IMR-90 (cell line): ENCODE data around the gene THSD7B. TPM values are rescaled to one million over a fixed set of nuclear protein-coding genes. Genes with fewer than 3 reads are reported as not detected.

ENCODE experiments used
- ATAC-seq: fragments of 200-7000 bp; cut with Tn5 transposase; 2 replicates; pipeline ENCODE4 v1.9.1; 2020; ENCODE audit warnings: low read depth, mild to moderate bottlenecking, moderate library complexity
- BruUV-seq: library from RNA; stranded (reverse); fragments of 400-500 nt; replicated peaks from 2 replicates; lab custom pipeline; 2021; lab: Mats Ljungman, UMichigan
- CTCF ChIA-PET: fragments of 300-600 bp; formaldehyde crosslinking; extraction: SDS; loops from one replicate; lab custom pipeline; 2021; ENCODE audit warnings: antibody characterized with exemption; lab: Yijun Ruan, JAX
- POLR2A ChIA-PET: fragments of 300-600 bp; sonication (Branson Sonifier 250); formaldehyde crosslinking; loops from one replicate; lab custom pipeline; 2022; ENCODE audit warnings: antibody characterized with exemption; ENCODE audit not compliant: unreplicated experiment; lab: Charles Lee
- DNase-seq: peaks from one replicate; pipeline ENCODE4 v3.0.0; 2013
- H2AFZ ChIP-seq: replicated peaks from 2 replicates; pipeline ENCODE3; 2013; ENCODE audit warnings: low read length, mild to moderate bottlenecking; ENCODE audit not compliant: poor library complexity
- H2AK5ac ChIP-seq: 2 replicates; pipeline ENCODE4 v1.6.1; 2013; ENCODE audit warnings: low read depth, low read length, inconsistent platforms
- H2AK9ac ChIP-seq: replicated peaks from 2 replicates; pipeline ENCODE3; 2013; ENCODE audit warnings: mild to moderate bottlenecking, low read depth, low read length, moderate library complexity; ENCODE audit not compliant: poor library complexity
- H2BK120ac ChIP-seq: 2 replicates; pipeline ENCODE4 v1.6.1; 2013; ENCODE audit warnings: low read depth, low read length, inconsistent platforms
- H2BK15ac ChIP-seq: 3 replicates; pipeline ENCODE4 v1.6.1; 2013; ENCODE audit warnings: low read depth, low read length, inconsistent platforms
- H2BK20ac ChIP-seq: 2 replicates; pipeline ENCODE4 v1.6.1; 2013; ENCODE audit warnings: low read depth, mild to moderate bottlenecking, inconsistent platforms, low read length, moderate library complexity
- H2BK5ac ChIP-seq: 2 replicates; pipeline ENCODE4 v1.6.1; 2013; ENCODE audit warnings: mild to moderate bottlenecking, low read depth, low read length, inconsistent platforms; ENCODE audit not compliant: poor library complexity, severe bottlenecking
- H3K14ac ChIP-seq: replicated peaks from 2 replicates; pipeline ENCODE4 v1.6.1; 2013; ENCODE audit warnings: low read depth, low read length, inconsistent platforms
- H3K18ac ChIP-seq: 2 replicates; pipeline ENCODE4 v1.6.1; 2013; ENCODE audit warnings: low read depth, low read length, control low read depth
- H3K23ac ChIP-seq: 2 replicates; pipeline ENCODE4 v1.6.1; 2013; ENCODE audit warnings: low read depth, low read length, inconsistent platforms
- H3K27ac ChIP-seq: 2 replicates; pipeline ENCODE4 v1.5.1; 2013; ENCODE audit warnings: mild to moderate bottlenecking, control low read depth, low read length; ENCODE audit not compliant: insufficient read depth
- H3K27me3 ChIP-seq: 2 replicates; pipeline ENCODE4 v1.6.1; 2013; ENCODE audit warnings: low read length; ENCODE audit not compliant: control insufficient read depth, insufficient read depth
- H3K36me3 ChIP-seq: 2 replicates; pipeline ENCODE4 v1.6.1; 2013; ENCODE audit warnings: low read length, mixed read lengths; ENCODE audit not compliant: control insufficient read depth, insufficient read depth
- H3K4ac ChIP-seq: 2 replicates; pipeline ENCODE4 v1.6.1; 2013; ENCODE audit warnings: low read depth, low read length, inconsistent platforms
- H3K4me1 ChIP-seq: 2 replicates; pipeline ENCODE4 v1.6.1; 2013; ENCODE audit warnings: low read length, mixed read lengths; ENCODE audit not compliant: control insufficient read depth, insufficient read depth
- H3K4me2 ChIP-seq: 2 replicates; pipeline ENCODE4 v1.6.1; 2013; ENCODE audit warnings: low read depth, mild to moderate bottlenecking, control low read depth, low read length, moderate library complexity
- H3K4me3 ChIP-seq: 2 replicates; pipeline ENCODE4 v1.5.1; 2013; ENCODE audit warnings: low read depth, mild to moderate bottlenecking, control low read depth, low read length, moderate library complexity; ENCODE audit not compliant: insufficient read depth
- H3K56ac ChIP-seq: 2 replicates; pipeline ENCODE4 v1.6.1; 2013; ENCODE audit warnings: low read length, inconsistent platforms; ENCODE audit not compliant: insufficient read depth; ENCODE audit errors: extremely low read depth
- H3K79me1 ChIP-seq, 2 experiments: 2 replicates each; pipeline ENCODE4 v1.6.1; 2013; ENCODE audit warnings: low read length in 2 of 2, inconsistent platforms in 1 of 2, low read depth in 1 of 2
- H3K9ac ChIP-seq: 2 replicates; pipeline ENCODE4 v1.6.1; 2013; ENCODE audit warnings: low read depth, low read length, control low read depth
- H3K9me1 ChIP-seq: 2 replicates; pipeline ENCODE4 v1.6.1; 2013; ENCODE audit warnings: low read length, inconsistent platforms; ENCODE audit not compliant: insufficient read depth
- H3K9me3 ChIP-seq: 2 replicates; pipeline ENCODE4 v1.6.1; 2013; ENCODE audit warnings: low read length; ENCODE audit not compliant: control insufficient read depth, insufficient read depth
- H4K20me1 ChIP-seq: 2 replicates; pipeline ENCODE4 v1.6.1; 2013; ENCODE audit warnings: low read length, inconsistent platforms; ENCODE audit not compliant: insufficient read depth
- H4K5ac ChIP-seq: 2 replicates; pipeline ENCODE4 v1.6.1; 2013; ENCODE audit warnings: mild to moderate bottlenecking, low read depth, low read length, control low read depth
- H4K8ac ChIP-seq, 2 experiments: 2 replicates each; pipeline ENCODE4 v1.6.1; 2013; ENCODE audit warnings: low read depth in 2 of 2, low read length in 2 of 2, control low read depth in 1 of 2, inconsistent platforms in 1 of 2
- H4K91ac ChIP-seq: 2 replicates; pipeline ENCODE4 v1.6.1; 2013; ENCODE audit warnings: low read depth, low read length, inconsistent platforms; ENCODE audit not compliant: insufficient read depth
- BHLHE40 ChIP-seq: fragments of 150-350 bp; IDR thresholded peaks from 2 replicates; pipeline ENCODE4 v1.6.1; 2016; ENCODE audit warnings: mild to moderate bottlenecking, low read depth, low read length
- CHD1 ChIP-seq: IDR thresholded peaks from 2 replicates; pipeline ENCODE4 v1.6.1; 2012; ENCODE audit warnings: low read depth, low read length, improper control_type of control experiment
- CTCF ChIP-seq: conservative IDR thresholded peaks from 2 replicates; pipeline ENCODE4 v1.5.1; 2012; ENCODE audit warnings: mild to moderate bottlenecking, low read depth, low read length, improper control_type of control experiment
- FOS ChIP-seq: fragments of 150-350 bp; IDR thresholded peaks from 2 replicates; pipeline ENCODE4 v1.6.1; 2016; ENCODE audit warnings: low read depth, low read length
- MAFK ChIP-seq: IDR thresholded peaks from 2 replicates; pipeline ENCODE4 v1.6.1; 2012; ENCODE audit warnings: low read depth, low read length, improper control_type of control experiment
- MAZ ChIP-seq: IDR thresholded peaks from 2 replicates; pipeline ENCODE4 v1.6.1; 2012; ENCODE audit warnings: low read depth, mild to moderate bottlenecking, low read length, improper control_type of control experiment, moderate library complexity, borderline replicate concordance
- MXI1 ChIP-seq: IDR thresholded peaks from 2 replicates; pipeline ENCODE4 v1.6.1; 2012; ENCODE audit warnings: low read depth, mild to moderate bottlenecking, low read length, moderate library complexity, borderline replicate concordance
- NFE2L2 ChIP-seq: fragments of 150-350 bp; IDR thresholded peaks from 2 replicates; pipeline ENCODE4 v1.6.1; 2016; ENCODE audit warnings: low read depth, mild to moderate bottlenecking, low read length
- POLR2A ChIP-seq: IDR thresholded peaks from 2 replicates; pipeline ENCODE4 v1.6.1; 2012; ENCODE audit warnings: mild to moderate bottlenecking, low read depth, low read length
- RAD21 ChIP-seq: IDR thresholded peaks from 2 replicates; pipeline ENCODE4 v1.6.1; 2012; ENCODE audit warnings: low read length, improper control_type of control experiment
- RCOR1 ChIP-seq: IDR thresholded peaks from 2 replicates; pipeline ENCODE4 v1.6.1; 2012; ENCODE audit warnings: mild to moderate bottlenecking, low read length, improper control_type of control experiment; ENCODE audit not compliant: insufficient replicate concordance
- RFX5 ChIP-seq: IDR thresholded peaks from 2 replicates; pipeline ENCODE4 v1.8.0; 2012; ENCODE audit warnings: low read depth, mild to moderate bottlenecking, low read length, moderate library complexity
- SMC3 ChIP-seq: fragments of 150-350 bp; IDR thresholded peaks from 2 replicates; pipeline ENCODE4 v1.6.1; 2016; ENCODE audit warnings: low read depth, mild to moderate bottlenecking, antibody characterized with exemption, low read length, moderate library complexity
- USF2 ChIP-seq: fragments of 150-350 bp; IDR thresholded peaks from 2 replicates; pipeline ENCODE4 v1.6.1; 2017; ENCODE audit warnings: mild to moderate bottlenecking, antibody characterized with exemption, low read length, low read depth
- WGBS, 2 experiments: methylation state at CpG; one replicate each; pipeline versions ENCODE4 v1.1.5 to v1.1.7; 2013; ENCODE audit warnings: missing lambda C conversion rate in 2 of 2; ENCODE audit not compliant: insufficient read length in 1 of 2; ENCODE audit errors: extremely low coverage in 2 of 2; 5-methylcytosine and 5-hydroxymethylcytosine counted together
- dilution Hi-C: fragments of 300-500 bp; cut with HindIII; formaldehyde crosslinking; loops from one replicate; pipeline ENCODE4 v1.14.3; 2018; ENCODE audit warnings: low sequenced_read_pairs; ENCODE audit not compliant: unreplicated experiment
- in situ Hi-C: fragments of 300-500 bp; cut with MboI; formaldehyde crosslinking; loops from 3 replicates; pipeline ENCODE4 v1.14.3; 2019; ENCODE audit warnings: low sequenced_read_pairs, inconsistent platforms, mixed read lengths
- intact Hi-C: fragments of 100-400 bp; cut with micrococcal nuclease; formaldehyde crosslinking; loops from 2 replicates; pipeline ENCODE4 v1.10.0; 2022
- polyA plus RNA-seq, 3 experiments: library from polyadenylated mRNA; depleted of rRNA; stranded (reverse); fragments of >200 nt; gene quantifications; 2 replicates each; pipeline ENCODE4 v1.2.3, GENCODE V29; 2012; ENCODE audit warnings: low replicate concordance in 1 of 3
- total RNA-seq: library from RNA; depleted of rRNA; stranded (reverse); fragments of >200 nt; gene quantifications from 2 replicates; pipeline ENCODE4 v1.2.3, GENCODE V29; 2012
- TF ChIP-seq, protein P1 (sequence below): fragments of 150-350 bp; IDR thresholded peaks from 2 replicates; pipeline ENCODE4 v1.6.1; 2016; ENCODE audit warnings: low read depth, mild to moderate bottlenecking, low read length, moderate library complexity, borderline replicate concordance

Gene THSD7B
- total and polyA plus RNA-seq, 2 of the 4 experiments (the other 2 are of a cell fraction) = not detected

GRCh38 chr2:137444970-137445369 lies 679.6 kb downstream of the THSD7B start:
- intact Hi-C loops = no loop called here

More at GRCh38 chr2:137444970-137445369, 679.6 kb downstream of the THSD7B start:
- H4K91ac ChIP-seq = no peak overlapping the region
- H3K9me1 ChIP-seq = no peaks in the 10 kb centered on the region
- H3K9me3 ChIP-seq = peaks cover 4% of the 10 kb centered on the region
- H3K27ac ChIP-seq = no peak overlapping the region
- in situ Hi-C loops = no loop called here
- H3K14ac ChIP-seq = no peak overlapping the region
- H3K4me2 ChIP-seq = no peak overlapping the region
- POLR2A ChIA-PET = no interaction called here
- H2AK9ac ChIP-seq = no peak overlapping the region
- no peak overlapping the region for H3K23ac ChIP-seq
- BruUV-seq = no TSS peak
- H4K5ac ChIP-seq = no peak overlapping the region
- no peak overlapping the region for H3K9ac ChIP-seq
- H3K4me1 ChIP-seq = no peaks in the 10 kb centered on the region
- H2BK20ac ChIP-seq = no peak overlapping the region
- no peak overlapping the region for H3K4ac ChIP-seq
- dilution Hi-C loops = no loop called here
- H3K18ac ChIP-seq = no peak overlapping the region
- WGBS, 2 experiments = no CpG with 5 or more reads among the region's 1 CpG
- H3K79me1 ChIP-seq = no peaks in the 10 kb centered on the region
- no peak for TF ChIP-seq RFX5
- TF ChIP-seq USF2 = no peak
- TF ChIP-seq MAZ = no peak
- TF ChIP-seq MAFK = no peak
- no peak for TF ChIP-seq RAD21
- TF ChIP-seq RCOR1 = no peak
- TF ChIP-seq, protein P1, sequence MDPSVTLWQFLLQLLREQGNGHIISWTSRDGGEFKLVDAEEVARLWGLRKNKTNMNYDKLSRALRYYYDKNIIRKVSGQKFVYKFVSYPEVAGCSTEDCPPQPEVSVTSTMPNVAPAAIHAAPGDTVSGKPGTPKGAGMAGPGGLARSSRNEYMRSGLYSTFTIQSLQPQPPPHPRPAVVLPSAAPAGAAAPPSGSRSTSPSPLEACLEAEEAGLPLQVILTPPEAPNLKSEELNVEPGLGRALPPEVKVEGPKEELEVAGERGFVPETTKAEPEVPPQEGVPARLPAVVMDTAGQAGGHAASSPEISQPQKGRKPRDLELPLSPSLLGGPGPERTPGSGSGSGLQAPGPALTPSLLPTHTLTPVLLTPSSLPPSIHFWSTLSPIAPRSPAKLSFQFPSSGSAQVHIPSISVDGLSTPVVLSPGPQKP = no peak
- TF ChIP-seq SMC3 = no peak
- TF ChIP-seq NFE2L2 = no peak
- no peak for TF ChIP-seq POLR2A
- no peak for TF ChIP-seq BHLHE40
- TF ChIP-seq CHD1 = no peak
- no peak for TF ChIP-seq MXI1
- no peak for TF ChIP-seq FOS
- no peak for TF ChIP-seq CTCF
- no peak overlapping the region for H4K8ac ChIP-seq
- no peak overlapping the region for H2AK5ac ChIP-seq
- DNase-seq (no peak), ATAC-seq (no peak)
- no peaks in the 10 kb centered on the region for H3K27me3 ChIP-seq
- CTCF ChIA-PET = no interaction called here
- no peak overlapping the region for H2BK15ac ChIP-seq
- no peak overlapping the region for H3K4me3 ChIP-seq
- no peak overlapping the region for H2BK120ac ChIP-seq
- H3K36me3 ChIP-seq = no peaks in the 10 kb centered on the region
- no peak overlapping the region for H2BK5ac ChIP-seq
- H4K20me1 ChIP-seq = no peaks in the 10 kb centered on the region
- H3K56ac ChIP-seq = no peak overlapping the region
- no peak overlapping the region for H2AFZ ChIP-seq
